CD14-positive monocyte (primary cell): ENCODE data around the gene VAMP7. TPM values are rescaled to one million over a fixed set of nuclear protein-coding genes. Genes with fewer than 3 reads are reported as not detected.

Experiments used
- DNase-seq, 3 donors: peaks; one replicate each; pipeline ENCODE4 v3.0.0-alpha.2; 2011 to 2022
- H2AFZ ChIP-seq: 2 replicates; pipeline ENCODE4 v1.6.0; 2012; ENCODE audit warnings: mild to moderate bottlenecking, low read depth, low read length, inconsistent platforms; ENCODE audit not compliant: insufficient read depth, poor library complexity, severe bottlenecking
- H3K27ac ChIP-seq, 2 donors: 1 replicate in 1 of 2; 2 replicates in 1 of 2; pipeline ENCODE4 v1.5.1; 2012 to 2013; ENCODE audit warnings: low read length in 2 of 2, control low read depth in 1 of 2, inconsistent platforms in 1 of 2, low read depth in 1 of 2, mild to moderate bottlenecking in 1 of 2
- H3K27me3 ChIP-seq, 2 donors: one replicate each; pipeline versions ENCODE4 v1.6.0 to v1.6.1; 2011 to 2013; ENCODE audit warnings: low read length in 2 of 2; ENCODE audit not compliant: control insufficient read depth in 2 of 2, insufficient read depth in 2 of 2
- H3K36me3 ChIP-seq, 2 donors: replicated peaks in 1 of 2; 1 replicate in 1 of 2; 2 replicates in 1 of 2; pipeline versions ENCODE4 v1.5.1 to v1.6.1; 2012 to 2013; ENCODE audit warnings: low read length in 2 of 2, control low read depth in 1 of 2, inconsistent platforms in 1 of 2, mild to moderate bottlenecking in 1 of 2; ENCODE audit not compliant: insufficient read depth in 2 of 2, control insufficient read depth in 1 of 2
- H3K4me1 ChIP-seq, 2 donors: 1 replicate in 1 of 2; 2 replicates in 1 of 2; pipeline versions ENCODE4 v1.5.1 to v1.6.1; 2012 to 2013; ENCODE audit warnings: low read length in 2 of 2, control low read depth in 1 of 2, inconsistent platforms in 1 of 2, mild to moderate bottlenecking in 1 of 2, moderate library complexity in 1 of 2; ENCODE audit not compliant: insufficient read depth in 2 of 2, control insufficient read depth in 1 of 2
- H3K4me2 ChIP-seq: replicated peaks from 2 replicates; pipeline ENCODE3; 2012; ENCODE audit warnings: low read length, moderate library complexity, mild to moderate bottlenecking; ENCODE audit not compliant: poor library complexity, severe bottlenecking; ENCODE audit errors: extremely low read depth
- H3K4me3 ChIP-seq, 3 experiments: fragments of 200-600 bp in 1 of 3; sonication (generic) in 1 of 3; replicated peaks in 1 of 3; 1 replicate in 2 of 3; 2 replicates in 1 of 3; pipeline ENCODE4 v1.5.1; 2011 to 2013; ENCODE audit warnings: low read length in 3 of 3, mild to moderate bottlenecking in 3 of 3, control low read depth in 2 of 3, low read depth in 2 of 3, inconsistent platforms in 1 of 3, moderate library complexity in 1 of 3
- H3K79me2 ChIP-seq: 2 replicates; pipeline ENCODE4 v1.6.0; 2012; ENCODE audit warnings: mild to moderate bottlenecking, control low read depth, inconsistent platforms, low read length, moderate library complexity; ENCODE audit not compliant: insufficient read depth
- H3K9ac ChIP-seq: 2 replicates; pipeline ENCODE4 v1.6.0; 2017; ENCODE audit warnings: low read length, mild to moderate bottlenecking; ENCODE audit not compliant: insufficient read depth, poor library complexity, severe bottlenecking
- H3K9me3 ChIP-seq, 2 donors: replicated peaks in 1 of 2; 1 replicate in 1 of 2; 2 replicates in 1 of 2; pipeline versions ENCODE4 v1.5.1 to v1.6.1; 2012 to 2013; ENCODE audit warnings: low read length in 2 of 2, control low read depth in 1 of 2; ENCODE audit not compliant: control insufficient read depth in 1 of 2, insufficient read depth in 1 of 2
- H4K20me1 ChIP-seq: 2 replicates; pipeline ENCODE4 v1.6.0; 2012; ENCODE audit warnings: mild to moderate bottlenecking, low read length, control low read depth, moderate library complexity; ENCODE audit not compliant: insufficient read depth
- H3K27ac Mint-ChIP-seq, 7 donors: one replicate each; pipeline ENCODE4 v1.8.0; 2020; ENCODE audit warnings: mild to moderate bottlenecking in 7 of 7, mixed read lengths in 7 of 7, moderate library complexity in 6 of 7, inconsistent platforms in 2 of 7
- H3K27me3 Mint-ChIP-seq, 3 donors: one replicate each; pipeline ENCODE4 v1.8.0; 2021 to 2022; ENCODE audit warnings: low read depth in 3 of 3, mild to moderate bottlenecking in 3 of 3, mixed read lengths in 3 of 3, moderate library complexity in 3 of 3, inconsistent platforms in 1 of 3
- H3K36me3 Mint-ChIP-seq, 2 donors: one replicate each; pipeline ENCODE4 v1.8.0; 2020; ENCODE audit warnings: mixed read lengths in 2 of 2, inconsistent platforms in 1 of 2, mild to moderate bottlenecking in 1 of 2
- H3K4me1 Mint-ChIP-seq: one replicate; pipeline ENCODE4 v1.8.0; 2020; ENCODE audit warnings: mild to moderate bottlenecking, mixed read lengths
- H3K4me3 Mint-ChIP-seq, 2 donors: one replicate each; pipeline ENCODE4 v1.8.0; 2020; ENCODE audit warnings: mild to moderate bottlenecking in 2 of 2, mixed read lengths in 2 of 2, moderate library complexity in 1 of 2
- H3K9me3 Mint-ChIP-seq, 7 donors: one replicate each; pipeline ENCODE4 v1.8.0; 2020 to 2022; ENCODE audit warnings: mixed read lengths in 7 of 7, mild to moderate bottlenecking in 6 of 7, moderate library complexity in 6 of 7, inconsistent platforms in 2 of 7
- WGBS: methylation state at CpG from one replicate; pipeline ENCODE4 v1.1.5; 2013; ENCODE audit warnings: missing lambda C conversion rate; ENCODE audit not compliant: insufficient coverage; 5-methylcytosine and 5-hydroxymethylcytosine counted together
- intact Hi-C, 2 donors: fragments of 100-400 bp; cut with micrococcal nuclease; formaldehyde crosslinking; loops; one replicate each; pipeline versions ENCODE4 v1.15.0 to v1.15.1; 2023
- polyA plus RNA-seq, 3 donors: library from polyadenylated mRNA; depleted of rRNA in 1 of 3; unstranded in 2 of 3; stranded (reverse) in 1 of 3; fragments of 300-500 nt in 2 of 3; fragments of >200 nt in 1 of 3; fragmentation: Illumina TruSeq in 2 of 3; gene quantifications; 1 replicate in 2 of 3; 2 replicates in 1 of 3; pipeline ENCODE4 v1.2.3, GENCODE V29; 2012 to 2021
- TF ChIP-seq, protein P1 (sequence below): fragments of 200-600 bp; IDR thresholded peaks from one replicate; pipeline ENCODE4 v1.8.0; 2022; ENCODE audit warnings: antibody characterized with exemption, mild to moderate bottlenecking

Gene VAMP7
- polyA plus RNA-seq, 3 donors: 17.9 to 88.8 (median 67.5) TPM

DNA sequence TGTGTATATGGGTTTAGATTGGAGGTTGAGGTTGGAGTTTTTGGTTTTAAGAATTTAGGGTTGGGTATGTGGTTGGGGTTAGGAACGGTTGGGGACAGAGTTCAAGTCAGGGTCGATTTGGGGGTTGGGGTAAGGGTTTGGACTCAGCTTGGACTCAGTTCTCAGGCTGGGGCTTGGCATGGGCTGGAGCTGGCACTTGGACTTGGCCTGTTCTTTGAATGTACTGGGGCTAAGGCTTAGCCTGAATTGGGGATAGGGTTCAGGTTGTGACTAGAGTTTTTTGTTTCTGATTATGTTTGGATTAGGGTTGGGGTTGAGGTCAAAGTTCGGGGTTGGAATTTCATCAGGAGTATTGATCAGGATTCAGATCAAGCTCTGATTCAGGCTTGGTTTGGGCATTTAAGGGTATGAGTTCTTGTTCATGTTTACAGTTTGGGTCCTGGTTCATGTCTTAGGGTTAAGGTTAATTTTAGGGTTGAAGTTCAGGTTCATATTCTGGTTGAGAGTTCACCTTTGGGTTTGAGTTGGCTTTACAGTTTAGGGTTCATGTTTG lies 70.2 kb downstream of the VAMP7 start:
- Mint-ChIP-seq H3K4me3 (no peak overlapping the region), H3K36me3 (peaks cover 0 to 1% of the 10 kb centered on the region in 2 donors), H3K4me1 (no peaks in the 10 kb centered on the region), H3K9me3 (peaks cover 0 to 4% (median 0%) of the 10 kb centered on the region in 7 donors), H3K27ac (no peak overlapping the region), H3K27me3 (no peaks in the 10 kb centered on the region)
- no peak overlapping the region for H3K4me3 ChIP-seq
- no peaks in the 10 kb centered on the region for H3K79me2 ChIP-seq
- H4K20me1 ChIP-seq: no peaks in the 10 kb centered on the region
- H3K36me3 ChIP-seq: no peaks in the 10 kb centered on the region
- DNase-seq: no peak
- H3K4me1 ChIP-seq: no peaks in the 10 kb centered on the region
- H3K9ac ChIP-seq: no peak overlapping the region
- H3K9me3 ChIP-seq: peaks cover 0 to 14% of the 10 kb centered on the region in 2 donors
- 78% methylated on average over 3 of the region's 3 CpGs for WGBS
- H3K27ac ChIP-seq: no peak overlapping the region
- TF ChIP-seq, protein P1, sequence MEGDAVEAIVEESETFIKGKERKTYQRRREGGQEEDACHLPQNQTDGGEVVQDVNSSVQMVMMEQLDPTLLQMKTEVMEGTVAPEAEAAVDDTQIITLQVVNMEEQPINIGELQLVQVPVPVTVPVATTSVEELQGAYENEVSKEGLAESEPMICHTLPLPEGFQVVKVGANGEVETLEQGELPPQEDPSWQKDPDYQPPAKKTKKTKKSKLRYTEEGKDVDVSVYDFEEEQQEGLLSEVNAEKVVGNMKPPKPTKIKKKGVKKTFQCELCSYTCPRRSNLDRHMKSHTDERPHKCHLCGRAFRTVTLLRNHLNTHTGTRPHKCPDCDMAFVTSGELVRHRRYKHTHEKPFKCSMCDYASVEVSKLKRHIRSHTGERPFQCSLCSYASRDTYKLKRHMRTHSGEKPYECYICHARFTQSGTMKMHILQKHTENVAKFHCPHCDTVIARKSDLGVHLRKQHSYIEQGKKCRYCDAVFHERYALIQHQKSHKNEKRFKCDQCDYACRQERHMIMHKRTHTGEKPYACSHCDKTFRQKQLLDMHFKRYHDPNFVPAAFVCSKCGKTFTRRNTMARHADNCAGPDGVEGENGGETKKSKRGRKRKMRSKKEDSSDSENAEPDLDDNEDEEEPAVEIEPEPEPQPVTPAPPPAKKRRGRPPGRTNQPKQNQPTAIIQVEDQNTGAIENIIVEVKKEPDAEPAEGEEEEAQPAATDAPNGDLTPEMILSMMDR: no peak
- intact Hi-C loops: no loop called here
- no peak overlapping the region for H3K4me2 ChIP-seq
- no peak overlapping the region for H2AFZ ChIP-seq
- H3K27me3 ChIP-seq: no peaks in the 10 kb centered on the region

DNA sequence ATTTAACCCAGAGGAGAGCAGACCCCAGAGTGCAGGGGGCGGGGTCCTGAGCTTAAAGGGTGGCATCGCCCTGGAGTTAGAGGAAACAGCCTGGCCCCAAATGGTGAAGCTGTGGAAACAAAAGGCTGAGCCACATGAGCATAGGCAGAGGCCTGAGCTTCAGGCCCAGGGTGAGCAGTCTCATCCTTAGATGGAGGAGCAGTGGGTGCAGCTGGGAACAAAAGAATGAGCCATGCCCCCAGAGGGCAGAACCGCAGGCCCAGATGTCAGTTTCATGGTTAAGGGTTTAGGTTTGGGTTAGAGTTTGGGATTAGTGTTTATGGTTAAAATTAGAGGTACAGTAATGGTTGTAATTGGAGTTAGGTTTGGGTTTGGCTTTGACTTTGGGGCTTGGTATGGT lies 71.9 kb downstream of the VAMP7 start:
- 82% methylated on average over 3 of the region's 3 CpGs for WGBS
- no peak overlapping the region for H3K4me3 Mint-ChIP-seq
- Histone ChIP-seq H3K4me2 (no peak overlapping the region), H3K9ac (no peak overlapping the region), H3K36me3 (no peaks in the 10 kb centered on the region), H3K79me2 (no peaks in the 10 kb centered on the region), H2AFZ (no peak overlapping the region), H3K9me3 (peaks cover 0 to 14% of the 10 kb centered on the region in 2 donors), H3K4me1 (no peaks in the 10 kb centered on the region), H4K20me1 (no peaks in the 10 kb centered on the region), H3K27me3 (no peaks in the 10 kb centered on the region), H3K4me3 (no peak overlapping the region), H3K27ac (no peak overlapping the region)
- no peaks in the 10 kb centered on the region for H3K27me3 Mint-ChIP-seq
- no peaks in the 10 kb centered on the region for H3K36me3 Mint-ChIP-seq
- intact Hi-C loops: no loop called here
- H3K27ac Mint-ChIP-seq: no peak overlapping the region
- H3K9me3 Mint-ChIP-seq: peaks cover 0 to 4% (median 0%) of the 10 kb centered on the region in 7 donors
- DNase-seq: no peak
- TF ChIP-seq, protein P1: no peak
- no peaks in the 10 kb centered on the region for H3K4me1 Mint-ChIP-seq
